Osteoblast (primary cell): ENCODE results near the gene SYT2. TPM values are rescaled to one million over a fixed set of nuclear protein-coding genes. Genes with fewer than 3 reads are reported as not detected.
"Not testable (repeated sequence)": the region's sequence is repeated elsewhere in the genome, so short reads cannot be mapped to it uniquely, and the experiment has no call there.

Source experiments
- DNase-seq: peaks from one replicate; pipeline ENCODE4 v3.0.0; 2011; ENCODE audit warnings: low spot score, mixed read lengths; ENCODE audit not compliant: insufficient read length; ENCODE audit errors: missing footprints
- H2AFZ ChIP-seq: 2 replicates; pipeline ENCODE4 v1.6.0; 2011; ENCODE audit warnings: mild to moderate bottlenecking, low read length
- H3K27ac ChIP-seq: 2 replicates; pipeline ENCODE4 v1.5.1; 2011; ENCODE audit warnings: mild to moderate bottlenecking, low read depth, low read length, moderate library complexity
- H3K27me3 ChIP-seq: 2 replicates; pipeline ENCODE4 v1.6.0; 2012; ENCODE audit warnings: mild to moderate bottlenecking, control low read depth, inconsistent platforms, low read length, moderate library complexity; ENCODE audit not compliant: insufficient read depth
- H3K36me3 ChIP-seq: 2 replicates; pipeline ENCODE4 v1.5.1; 2011; ENCODE audit warnings: mild to moderate bottlenecking, low read length, control low read depth, moderate library complexity; ENCODE audit not compliant: insufficient read depth
- H3K4me1 ChIP-seq: 2 replicates; pipeline ENCODE4 v1.5.1; 2011; ENCODE audit warnings: mild to moderate bottlenecking, low read length, control low read depth, moderate library complexity; ENCODE audit not compliant: insufficient read depth
- H3K4me2 ChIP-seq: 2 replicates; pipeline ENCODE4 v1.6.0; 2011; ENCODE audit warnings: mild to moderate bottlenecking, low read length; ENCODE audit not compliant: insufficient read depth
- H3K4me3 ChIP-seq: fragments of 200-600 bp; sonication (generic); 3 replicates; pipeline ENCODE4 v1.5.1; 2012; ENCODE audit warnings: mild to moderate bottlenecking, low read length, inconsistent platforms; ENCODE audit not compliant: insufficient read depth
- H3K79me2 ChIP-seq: 2 replicates; pipeline ENCODE4 v1.6.0; 2012; ENCODE audit warnings: mild to moderate bottlenecking, low read length, control low read depth, inconsistent platforms; ENCODE audit not compliant: insufficient read depth
- H3K9me3 ChIP-seq: 2 replicates; pipeline ENCODE4 v1.5.1; 2011; ENCODE audit warnings: low read depth, low read length, control low read depth
- H4K20me1 ChIP-seq: 2 replicates; pipeline ENCODE4 v1.6.0; 2012; ENCODE audit warnings: mild to moderate bottlenecking, low read length, control low read depth; ENCODE audit not compliant: insufficient read depth
- CTCF ChIP-seq: IDR thresholded peaks from 2 replicates; pipeline ENCODE4 v1.5.1; 2011; ENCODE audit warnings: mild to moderate bottlenecking, low read depth, low read length, moderate library complexity; ENCODE audit errors: extremely low read depth
- total RNA-seq: library from RNA; depleted of rRNA; stranded (reverse); fragments of >200 nt; gene quantifications from 2 replicates; pipeline ENCODE4 v1.2.3, GENCODE V29; 2012

Gene SYT2
- total RNA-seq, 1 donor, result not detected

- Histone ChIP-seq H3K79me2 (no peaks in the 10 kb centered on the region), H3K36me3 (no peaks in the 10 kb centered on the region), H3K9me3 (no peaks in the 10 kb centered on the region), H4K20me1 (no peaks in the 10 kb centered on the region), H2AFZ (no peak overlapping the region), H3K27me3 (no peaks in the 10 kb centered on the region), H3K4me3 (no peak overlapping the region), H3K27ac (no peak overlapping the region), H3K4me2 (no peak overlapping the region), H3K4me1 (peaks cover 24% of the 10 kb centered on the region)
- TF ChIP-seq CTCF, result no peak
- no peak for DNase-seq
Observed at GRCh38 chr1:202621446-202621845, 88.8 kb downstream of the SYT2 start.

- DNase-seq, H3K27me3 ChIP-seq, H3K36me3 ChIP-seq, H3K4me3 ChIP-seq, H3K27ac ChIP-seq, H3K9me3 ChIP-seq, H2AFZ ChIP-seq, H3K4me2 ChIP-seq, H4K20me1 ChIP-seq, H3K79me2 ChIP-seq: not testable (repeated sequence)
- H3K4me1 ChIP-seq, result peaks cover 35% of the 10 kb centered on the region
Observed at GRCh38 chr1:202620036-202620435, 90.2 kb downstream of the SYT2 start.

- H2AFZ ChIP-seq, result no peak overlapping the region
- no peak overlapping the region for H3K4me2 ChIP-seq
- H3K36me3 ChIP-seq, result no peaks in the 10 kb centered on the region
- no peak for DNase-seq
- no peaks in the 10 kb centered on the region for H3K79me2 ChIP-seq
- peaks cover 40% of the 10 kb centered on the region for H3K4me1 ChIP-seq
- H3K9me3 ChIP-seq, result no peaks in the 10 kb centered on the region
- H3K27ac ChIP-seq, result no peak overlapping the region
- H3K27me3 ChIP-seq, result no peaks in the 10 kb centered on the region
- TF ChIP-seq CTCF, result no peak
- no peak overlapping the region for H3K4me3 ChIP-seq
- no peaks in the 10 kb centered on the region for H4K20me1 ChIP-seq
Observed at GRCh38 chr1:202619505-202619904, 90.7 kb downstream of the SYT2 start.

- not testable (repeated sequence) for H3K27me3 ChIP-seq, DNase-seq, H3K79me2 ChIP-seq, H3K36me3 ChIP-seq, H3K27ac ChIP-seq, H4K20me1 ChIP-seq, H2AFZ ChIP-seq, H3K9me3 ChIP-seq, H3K4me2 ChIP-seq, H3K4me3 ChIP-seq
- peaks cover 40% of the 10 kb centered on the region for H3K4me1 ChIP-seq
Observed at GRCh38 chr1:202619012-202619411, 91.2 kb downstream of the SYT2 start.

GRCh38 chr1:202616355-202616915 lies 93.8 kb downstream of the SYT2 start:
- Histone ChIP-seq H3K4me1 (peaks cover 26% of the 10 kb centered on the region), H3K27ac (no peak overlapping the region), H2AFZ (no peak overlapping the region), H3K4me2 (no peak overlapping the region), H3K36me3 (no peaks in the 10 kb centered on the region), H3K79me2 (no peaks in the 10 kb centered on the region), H3K4me3 (no peak overlapping the region), H4K20me1 (no peaks in the 10 kb centered on the region), H3K9me3 (no peaks in the 10 kb centered on the region), H3K27me3 (no peaks in the 10 kb centered on the region)
- DNase-seq, result no peak
- TF ChIP-seq CTCF, result no peak
